WTC11 (cell line): Measurements from ENCODE around the gene ANKS3. TPM values are rescaled to one million over a fixed set of nuclear protein-coding genes. Genes with fewer than 3 reads are reported as not detected.

Experiments
- ATAC-seq: fragments of 200-7000 bp; cut with Tn5 transposase; 2 replicates; pipeline ENCODE4 v1.10.0; 2021; ENCODE audit warnings: mild to moderate bottlenecking, moderate library complexity
- CTCF ChIA-PET: fragments of 300-600 bp; sonication (Branson Sonifier 250); formaldehyde crosslinking; loops from one replicate; lab custom pipeline; 2021; ENCODE audit warnings: antibody characterized with exemption; lab: Charles Lee
- POLR2A ChIA-PET: fragments of 350-600 bp; sonication (Branson Sonifier 250); formaldehyde crosslinking; loops from one replicate; lab custom pipeline; 2021; ENCODE audit warnings: antibody characterized with exemption; lab: Charles Lee
- DNase-seq: peaks from one replicate; pipeline ENCODE4 v3.0.0; 2021; ENCODE audit warnings: low spot score
- H3K27ac Mint-ChIP-seq: 2 replicates; pipeline ENCODE4 v1.8.0; 2021; ENCODE audit warnings: mixed read lengths
- H3K27me3 Mint-ChIP-seq: 2 replicates; pipeline ENCODE4 v1.8.0; 2021; ENCODE audit warnings: low read depth, mild to moderate bottlenecking, moderate library complexity, mixed read lengths
- H3K36me3 Mint-ChIP-seq: 2 replicates; pipeline ENCODE4 v1.8.0; 2021; ENCODE audit warnings: mixed read lengths
- H3K4me1 Mint-ChIP-seq: 2 replicates; pipeline ENCODE4 v1.8.0; 2022; ENCODE audit warnings: mixed read lengths
- H3K4me3 Mint-ChIP-seq: 2 replicates; pipeline ENCODE4 v1.8.0; 2021; ENCODE audit warnings: mild to moderate bottlenecking, moderate library complexity, mixed read lengths
- H3K9me3 Mint-ChIP-seq: 2 replicates; pipeline ENCODE4 v1.8.0; 2021; ENCODE audit warnings: mixed read lengths
- ARID4B ChIP-seq: sonication (generic); formaldehyde crosslinking; IDR thresholded peaks from 2 replicates; pipeline ENCODE4 v1.8.0; 2023; ENCODE audit warnings: missing genetic modification reagents, mild to moderate bottlenecking, borderline replicate concordance
- CTCF ChIP-seq: fragments of 200-600 bp; IDR thresholded peaks from 2 replicates; pipeline ENCODE4 v1.8.0; 2022; ENCODE audit warnings: antibody characterized with exemption
- KAT7 ChIP-seq: sonication (generic); formaldehyde crosslinking; IDR thresholded peaks from 2 replicates; pipeline ENCODE4 v1.8.1; 2023; ENCODE audit warnings: missing genetic modification reagents, mild to moderate bottlenecking, borderline replicate concordance
- OVOL2 ChIP-seq: fragments of 250-450 bp; sonication (Bioruptor Pico); IDR thresholded peaks from 2 replicates; pipeline ENCODE4 v1.9.0; 2021; ENCODE audit warnings: mild to moderate bottlenecking, borderline replicate concordance
- SP1 ChIP-seq: sonication (generic); formaldehyde crosslinking; conservative IDR thresholded peaks from 2 replicates; pipeline ENCODE4 v1.8.1; 2022; ENCODE audit warnings: missing genetic modification reagents
- ZNF281 ChIP-seq: sonication (generic); formaldehyde crosslinking; IDR thresholded peaks from 2 replicates; pipeline ENCODE4 v1.8.0; 2023; ENCODE audit warnings: mild to moderate bottlenecking, missing genetic modification reagents
- ZNF423 ChIP-seq: fragments of 250-450 bp; sonication (Bioruptor Pico); IDR thresholded peaks from 2 replicates; pipeline ENCODE4 v2.1.2; 2022; ENCODE audit warnings: mild to moderate bottlenecking, moderate library complexity
- ZNF425 ChIP-seq: fragments of 250-450 bp; sonication (Bioruptor Pico); conservative IDR thresholded peaks from 2 replicates; pipeline ENCODE4 v1.9.0; 2021; ENCODE audit warnings: mild to moderate bottlenecking
- ZNF532 ChIP-seq: fragments of 250-450 bp; sonication (Bioruptor Pico); IDR thresholded peaks from 2 replicates; pipeline ENCODE4 v1.9.0; 2021; ENCODE audit warnings: mild to moderate bottlenecking, borderline replicate concordance
- total RNA-seq: library from RNA; stranded (reverse); gene quantifications from 3 replicates; pipeline ENCODE4 v1.2.3, GENCODE V29; 2021

ANKS3 gene
- total RNA-seq, 1 experiment from 2014 or later = 35.6 TPM

GRCh38 chr16:4709481-4709880, 24.6 kb downstream of the ANKS3 start:
- Mint-ChIP-seq H3K4me1 (peaks cover 14% of the 10 kb centered on the region), H3K27me3 (no peaks in the 10 kb centered on the region), H3K9me3 (no peaks in the 10 kb centered on the region), H3K27ac (no peak overlapping the region), H3K4me3 (no peak overlapping the region)
- ChIA-PET POLR2A (interaction anchor here (1.4 kb wide), 1 partner anchor 9 kb away, joined by 3 read pairs; no protein-coding TSS in a partner anchor), CTCF (interaction anchor here (1.7 kb wide), 1 partner anchor 27 kb away, joined by 8 read pairs; no protein-coding TSS in a partner anchor)
- ATAC-seq (no peak), DNase-seq (no peak)
- TF ChIP-seq KAT7 (no peak), ZNF532 (CRISPR knock-in tag) (no peak), ARID4B (CRISPR knock-in tag) (no peak), ZNF281 (CRISPR knock-in tag) (no peak)
- TF ChIP-seq, all 79 proteins: peak for 0
- H3K36me3 Mint-ChIP-seq = peaks cover 46% of the 10 kb centered on the region

- no peak for ATAC-seq
- Mint-ChIP-seq H3K27ac (peak overlapping the region; percentile 77), H3K9me3 (no peaks in the 10 kb centered on the region), H3K27me3 (no peaks in the 10 kb centered on the region), H3K4me1 (no peaks in the 10 kb centered on the region), H3K4me3 (no peak overlapping the region), H3K36me3 (peaks cover 40% of the 10 kb centered on the region)
- no peak for DNase-seq
- ChIA-PET POLR2A (interaction anchor here (0.7 kb wide), 1 partner anchor 31 kb away, joined by 3 read pairs; no protein-coding TSS in a partner anchor), CTCF (interaction anchor here (1.1 to 1.3 kb wide), 3 partner anchors 12 to 249 kb away, joined by 4 to 7 read pairs (median 6); no protein-coding TSS in a partner anchor)
- TF ChIP-seq OVOL2 (CRISPR knock-in tag) (no peak), ZNF425 (CRISPR knock-in tag) (no peak), CTCF (no peak), ZNF532 (CRISPR knock-in tag) (no peak), ZNF281 (CRISPR knock-in tag) (no peak), ZNF423 (CRISPR knock-in tag) (no peak), SP1 (CRISPR knock-in tag) (no peak)
Measured at GRCh38 chr16:4706871-4707270, 27.2 kb downstream of the ANKS3 start.
